CD4-positive, alpha-beta T cell treated with Interleukin-2 at 100 ng/mL for 4 hours (primary cell): Measurements from ENCODE around the gene NFE2L2.

Source experiments
- DNase-seq: peaks from one replicate; pipeline ENCODE4 v3.0.0-alpha.2; 2020; ENCODE audit warnings: low spot score

Gene NFE2L2

GRCh38 chr2:177264693-177265587 lies at the start of gene NFE2L2:
Gene NFE2L2 (minus strand): TSS chr2:177264727. CDS start chr2:177264576, 151 bp downstream.
- DNase-seq = peak; percentile 89

GRCh38 chr2:177314194-177314593 lies 49.7 kb upstream of the NFE2L2 start:
- no peak for DNase-seq

GRCh38 chr2:177313162-177313781 lies 48.7 kb upstream of the NFE2L2 start:
- no peak for DNase-seq

- no peak for DNase-seq
Observed at GRCh38 chr2:177312562-177312961, 48.0 kb upstream of the NFE2L2 start.

- DNase-seq = peak; percentile 26
Observed at GRCh38 chr2:177309672-177310309, 45.3 kb upstream of the NFE2L2 start.

- DNase-seq = no peak
Observed at GRCh38 chr2:177306550-177306949, 42.0 kb upstream of the NFE2L2 start.

- no peak for DNase-seq
Observed at GRCh38 chr2:177303939-177304338, 39.4 kb upstream of the NFE2L2 start.

GRCh38 chr2:177302552-177302951 lies 38.0 kb upstream of the NFE2L2 start:
- no peak for DNase-seq

GRCh38 chr2:177298191-177298590 lies 33.7 kb upstream of the NFE2L2 start:
- DNase-seq = no peak

GRCh38 chr2:177296040-177296439 lies 31.5 kb upstream of the NFE2L2 start:
- DNase-seq = peak; percentile 57

- no peak for DNase-seq
Observed at GRCh38 chr2:177295484-177295883, 31.0 kb upstream of the NFE2L2 start.

- no peak for DNase-seq
Observed at GRCh38 chr2:177291701-177292100, 27.2 kb upstream of the NFE2L2 start.

- peak; percentile 29 for DNase-seq
Observed at GRCh38 chr2:177289824-177290628, 25.5 kb upstream of the NFE2L2 start.

- DNase-seq = no peak
Observed at GRCh38 chr2:177287814-177288213, 23.3 kb upstream of the NFE2L2 start.

- no peak for DNase-seq
Observed at GRCh38 chr2:177285892-177286715, 21.6 kb upstream of the NFE2L2 start.

GRCh38 chr2:177284531-177284930 lies 20.0 kb upstream of the NFE2L2 start:
- DNase-seq = no peak

- no peak for DNase-seq
Observed at GRCh38 chr2:177283906-177284305, 19.4 kb upstream of the NFE2L2 start.

- DNase-seq = no peak
Observed at GRCh38 chr2:177282787-177283572, 18.5 kb upstream of the NFE2L2 start.

- DNase-seq = no peak
Observed at GRCh38 chr2:177282181-177282641, 17.7 kb upstream of the NFE2L2 start.
